ENCODE measurements around the gene RBM5. TPM values are rescaled to one million over a fixed set of nuclear protein-coding genes. Genes with fewer than 3 reads are reported as not detected.

Gene RBM5
- total and polyA plus RNA-seq, 10 of the 15 experiments (the other 5 are each of a cell fraction or from before 2014, with no cell fraction given): 35.1 to 347 (median 111) TPM

- Histone ChIP-seq H3K9ac (ENCODE audit: control insufficient read depth, insufficient read depth, low read length) (no peak overlapping the region), H3K36me3 (ENCODE audit: control insufficient read depth in 2 of 2, insufficient read depth in 2 of 2, low read length in 1 of 2) (peaks cover 17 to 28% of the 10 kb centered on the region in 2 experiments), H3K27me3 (replicated peaks in 1 of 2; ENCODE audit: control insufficient read depth in 2 of 2, insufficient read depth in 2 of 2, low read length in 1 of 2) (no peaks in the 10 kb centered on the region), H3K79me2 (ENCODE audit: control insufficient read depth, insufficient read depth, low read length) (no peaks in the 10 kb centered on the region), H3K9me3 (replicated peaks; ENCODE audit: control insufficient read depth, insufficient read depth, low read length) (no peaks in the 10 kb centered on the region), H3K4me3 (no peak overlapping the region), H3K4me2 (ENCODE audit: control insufficient read depth, insufficient read depth) (no peak overlapping the region), H3K27ac (ENCODE audit: control insufficient read depth, insufficient read depth) (no peak overlapping the region), H3K4me1 (ENCODE audit: control insufficient read depth, insufficient read depth, low read length) (no peaks in the 10 kb centered on the region), H2AFZ (ENCODE audit: control insufficient read depth, low read depth, low read length) (no peak overlapping the region), H4K20me1 (ENCODE audit: control insufficient read depth, insufficient read depth) (no peaks in the 10 kb centered on the region)
- intact Hi-C loops (cut with micrococcal nuclease; ENCODE audit: unreplicated experiment) (loop anchor here (1.0 kb wide), 3 partner anchors 68 to 152 kb away; no protein-coding TSS in a partner anchor), in situ Hi-C loops (cut with MboI) (loop anchor here (5.0 kb wide), 1 partner anchor 151 kb away; no protein-coding TSS in a partner anchor)
- POLR2A ChIA-PET: interaction anchor here (1.3 kb wide), 1 partner anchor 107 kb away, joined by 3 read pairs; no protein-coding TSS in a partner anchor
- RAD21 ChIA-PET (ENCODE audit: unreplicated experiment): interaction anchor here (1.4 to 1.7 kb wide), 2 partner anchors 71 to 104 kb away, joined by 3 to 5 read pairs; partner anchors contain the start of gene GNAT1
- DNase-seq (ENCODE audit: low read depth, low spot score): peak; percentile 16
- no TSS peak for BruUV-seq (replicated peaks)
- peak; percentile 95 for ATAC-seq
- peak; percentile 91 for FAIRE-seq
- WGBS (ENCODE audit: insufficient coverage, insufficient replicate concordance, low lambda C conversion rate, missing lambda C conversion rate): 34% methylated on average over 13 of the region's 13 CpGs
- CTCF ChIA-PET: interaction anchor here (0.8 to 3.8 kb wide), 15 partner anchors 8 to 159 kb away, joined by 3 to 20 read pairs (median 5); partner anchors contain the start of genes GNAT1 and RBM5
- SMC1A ChIA-PET (ENCODE audit: uncharacterized antibody, unreplicated experiment): no interaction called here
- TF ChIP-seq ATF2 (IDR thresholded peaks at IDR 0.05; ENCODE audit: low read length) (peak; percentile 16; the same call in 1 of the 2 replicates), STAT1 (conservative IDR thresholded peaks at IDR 0.05) (no peak), SRF (IDR thresholded peaks at IDR 0.05; ENCODE audit: low read depth in 2 of 2, low read length in 2 of 2) (no peak), RUNX3 (IDR thresholded peaks at IDR 0.05; ENCODE audit: low read length) (peak; percentile 32; the same call in 1 of the 2 replicates), ATF7 (IDR thresholded peaks at IDR 0.05; ENCODE audit: low read depth) (no peak), KDM1A (IDR thresholded peaks at IDR 0.05; ENCODE audit: borderline replicate concordance) (no peak), NFIC (IDR thresholded peaks at IDR 0.05; ENCODE audit: low read depth, low read length) (no peak), ZNF274 (IDR thresholded peaks at IDR 0.05; ENCODE audit: insufficient read depth, insufficient read length) (no peak), IRF5 (IDR thresholded peaks at IDR 0.05; ENCODE audit: borderline replicate concordance) (no peak), JUNB (IDR thresholded peaks at IDR 0.05) (no peak), IKZF1 (conservative IDR thresholded peaks at IDR 0.05) (no peak), CBFB (IDR thresholded peaks at IDR 0.05; ENCODE audit: low read depth) (no peak), MTA3 (IDR thresholded peaks at IDR 0.05; ENCODE audit: borderline replicate concordance, low read length) (peak; percentile 68; the same call in 1 of the 2 replicates), TCF7 (IDR thresholded peaks at IDR 0.05; ENCODE audit: borderline replicate concordance) (no peak), EZH2 (IDR thresholded peaks at IDR 0.05; ENCODE audit: borderline replicate concordance, control insufficient read depth, low read depth, low read length) (no peak), ZBTB4 (CRISPR knock-in tag; IDR thresholded peaks at IDR 0.05) (no peak), POLR2AphosphoS5 (IDR thresholded peaks at IDR 0.05; ENCODE audit: low read length) (peak; percentile 3), IKZF2 (IDR thresholded peaks at IDR 0.05) (no peak)
These were observed 32.6 kb downstream of the RBM5 start for GRCh38 chr3:50121072-50122032.
